GM19397 (cell line): ENCODE measurements around the gene IL17RE.

Experiments
- ATAC-seq: cut with Tn5 transposase; IDR thresholded peaks from one replicate; pipeline ENCODE4 v1.9.1; 2021; ENCODE audit warnings: mild to moderate bottlenecking, moderate library complexity; ENCODE audit not compliant: unreplicated experiment

The IL17RE gene

GRCh38 chr3:9903238-9903624, 583 bp downstream of the IL17RE start:
- no peak for ATAC-seq

GRCh38 chr3:9903904-9904303, 1.3 kb downstream of the IL17RE start:
- ATAC-seq = no peak

GRCh38 chr3:9906480-9906879, 3.8 kb downstream of the IL17RE start:
- ATAC-seq = no peak

GRCh38 chr3:9908286-9908685, 5.6 kb downstream of the IL17RE start:
- no peak for ATAC-seq

- no peak for ATAC-seq
Measured at GRCh38 chr3:9909221-9910013, 6.8 kb downstream of the IL17RE start.

- no peak for ATAC-seq
Measured at GRCh38 chr3:9911863-9912262, 9.2 kb downstream of the IL17RE start.

GRCh38 chr3:9912294-9912935, 9.8 kb downstream of the IL17RE start:
- ATAC-seq = no peak

GRCh38 chr3:9913601-9914000, 11.0 kb downstream of the IL17RE start:
- ATAC-seq = no peak

GRCh38 chr3:9914011-9914410, 11.4 kb downstream of the IL17RE start:
- ATAC-seq = no peak

GRCh38 chr3:9914559-9915253, 12.1 kb downstream of the IL17RE start:
- ATAC-seq = no peak

GRCh38 chr3:9915254-9916141, 12.8 kb downstream of the IL17RE start:
- ATAC-seq = peak; percentile 45

- ATAC-seq = no peak
Measured at GRCh38 chr3:9916346-9916733, 13.7 kb downstream of the IL17RE start.

- ATAC-seq = no peak
Measured at GRCh38 chr3:9916734-9917680, 14.4 kb downstream of the IL17RE start, which contains the start of gene IL17RC. IL17RC (plus strand) TSS chr3:9917098; CDS start chr3:9917316, 218 bp downstream.

GRCh38 chr3:9917820-9918219, 15.2 kb downstream of the IL17RE start:
- no peak for ATAC-seq

GRCh38 chr3:9918261-9919038, 15.8 kb downstream of the IL17RE start:
- ATAC-seq = no peak

GRCh38 chr3:9928158-9928557, 25.5 kb downstream of the IL17RE start:
- ATAC-seq = no peak

GRCh38 chr3:9930804-9931418, 28.3 kb downstream of the IL17RE start:
- ATAC-seq = no peak

GRCh38 chr3:9932535-9932842, 29.8 kb downstream of the IL17RE start:
- ATAC-seq = no peak
